Hepatocyte (in vitro differentiated cells): Measurements from ENCODE around the gene OLFM1. TPM values are rescaled to one million over a fixed set of nuclear protein-coding genes. Genes with fewer than 3 reads are reported as not detected.

Source experiments
- DNase-seq: peaks from one replicate; pipeline ENCODE4 v3.0.0-alpha.2; 2016; ENCODE audit warnings: low spot score
- H2AFZ ChIP-seq: fragments of 200-600 bp; sonication (generic); 2 replicates; pipeline ENCODE4 v1.6.0; 2016; ENCODE audit warnings: antibody characterized with exemption, mild to moderate bottlenecking
- H3K27ac ChIP-seq: fragments of 200-600 bp; sonication (generic); 2 replicates; pipeline ENCODE4 v1.5.1; 2016; ENCODE audit warnings: mild to moderate bottlenecking
- H3K27me3 ChIP-seq: fragments of 200-600 bp; sonication (generic); 2 replicates; pipeline ENCODE4 v1.6.1; 2016
- H3K36me3 ChIP-seq: fragments of 200-600 bp; sonication (generic); replicated peaks from 2 replicates; pipeline ENCODE4 v1.5.1; 2016; ENCODE audit warnings: low read depth; ENCODE audit not compliant: insufficient read depth
- H3K4me1 ChIP-seq: fragments of 200-600 bp; sonication (generic); 2 replicates; pipeline ENCODE4 v1.5.1; 2016; ENCODE audit warnings: mild to moderate bottlenecking, moderate library complexity; ENCODE audit not compliant: insufficient read depth
- H3K4me2 ChIP-seq: fragments of 200-600 bp; sonication (generic); 2 replicates; pipeline ENCODE4 v1.6.0; 2016
- H3K4me3 ChIP-seq: fragments of 200-600 bp; sonication (generic); 2 replicates; pipeline ENCODE4 v1.5.1; 2016; ENCODE audit warnings: mild to moderate bottlenecking
- H3K79me2 ChIP-seq: fragments of 200-600 bp; sonication (generic); 2 replicates; pipeline ENCODE4 v1.6.0; 2017; ENCODE audit warnings: mild to moderate bottlenecking
- H3K9me2 ChIP-seq: fragments of 200-600 bp; sonication (generic); replicated peaks from 2 replicates; pipeline ENCODE4 v1.6.0; 2017; ENCODE audit warnings: mild to moderate bottlenecking; ENCODE audit not compliant: insufficient read depth
- H3K9me3 ChIP-seq: fragments of 200-600 bp; sonication (generic); 2 replicates; pipeline ENCODE4 v1.5.1; 2016; ENCODE audit warnings: low read depth, mild to moderate bottlenecking
- H4K20me1 ChIP-seq: fragments of 200-600 bp; sonication (generic); 2 replicates; pipeline ENCODE4 v1.6.0; 2016; ENCODE audit warnings: mild to moderate bottlenecking; ENCODE audit not compliant: insufficient read depth, poor library complexity, severe bottlenecking
- EZH2 ChIP-seq: fragments of 200-600 bp; sonication (generic); IDR thresholded peaks from 2 replicates; pipeline ENCODE4 v1.6.1; 2016; ENCODE audit warnings: antibody characterized with exemption, mild to moderate bottlenecking, borderline replicate concordance
- EZH2phosphoT487 ChIP-seq: fragments of 200-600 bp; sonication (generic); IDR thresholded peaks from one replicate; pipeline ENCODE4 v1.6.1; 2018; ENCODE audit warnings: antibody characterized with exemption, mild to moderate bottlenecking, low read depth, moderate library complexity; ENCODE audit not compliant: unreplicated experiment, severe bottlenecking
- WGBS: methylation state at CpG from one replicate; pipeline ENCODE4 v1.1.6; 2016; ENCODE audit warnings: low lambda C conversion rate; ENCODE audit errors: missing lambda C conversion rate; 5-methylcytosine and 5-hydroxymethylcytosine counted together
- polyA plus RNA-seq: library from polyadenylated mRNA; unstranded; fragments of >200 nt; fragmentation: Nextera tagmentation; extraction: Ambion mirVana; gene quantifications from 2 replicates; pipeline ENCODE4 v1.2.1, GENCODE V29; 2016
- total RNA-seq: library from RNA; depleted of rRNA; stranded (reverse); fragments of >200 nt; gene quantifications from 2 replicates; pipeline ENCODE4 v1.2.3, GENCODE V29; 2014
- TF ChIP-seq, protein P1 (sequence below): fragments of 200-600 bp; sonication (generic); IDR thresholded peaks from 2 replicates; pipeline ENCODE4 v1.5.1; 2016; ENCODE audit warnings: antibody characterized with exemption, mild to moderate bottlenecking; ENCODE audit not compliant: poor library complexity

OLFM1 gene
- total and polyA plus RNA-seq, 2 experiments from 2014 or later: 0.94 to 4.8 TPM

DNA sequence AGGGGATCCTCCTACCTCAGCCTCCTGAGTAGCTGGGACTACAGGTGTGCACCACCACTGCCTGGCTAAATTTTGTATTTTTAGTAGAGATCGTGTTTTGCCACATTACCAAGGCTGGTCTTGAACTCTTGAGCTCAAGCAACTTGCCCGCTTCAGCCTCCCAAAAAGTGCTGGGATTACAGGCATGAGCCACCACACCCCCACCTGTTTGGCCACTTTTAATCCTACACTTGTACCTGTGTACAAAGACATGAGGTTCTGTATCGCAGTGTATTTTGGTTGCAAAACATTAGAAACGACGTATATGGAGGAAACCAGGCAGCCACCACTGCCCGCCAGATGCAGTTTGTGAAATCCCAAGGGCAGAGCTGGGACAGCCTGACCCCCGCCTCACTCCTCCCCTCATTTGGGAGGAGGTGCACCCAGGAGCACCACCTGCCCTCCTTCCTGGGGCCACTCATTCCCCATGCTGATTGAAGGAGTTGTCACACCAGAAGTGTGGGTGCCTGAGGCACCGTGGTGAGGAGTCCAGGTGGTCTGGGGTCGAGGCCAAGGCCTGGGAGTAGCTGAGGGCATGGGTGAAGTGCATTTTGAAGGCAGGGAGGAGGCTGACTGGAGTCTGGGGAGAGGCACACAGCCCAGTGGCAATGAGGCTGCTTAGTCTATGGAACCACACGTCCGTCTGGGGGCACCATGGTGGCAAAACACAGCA lies 39.3 kb upstream of the OLFM1 start:
- Histone ChIP-seq H3K4me2 (no peak overlapping the region), H3K4me1 (no peaks in the 10 kb centered on the region), H3K27ac (no peak overlapping the region), H2AFZ (no peak overlapping the region), H3K36me3 (no peaks in the 10 kb centered on the region), H3K4me3 (no peak overlapping the region), H4K20me1 (no peaks in the 10 kb centered on the region), H3K79me2 (no peaks in the 10 kb centered on the region), H3K27me3 (peaks cover 5% of the 10 kb centered on the region), H3K9me2 (no peaks in the 10 kb centered on the region), H3K9me3 (no peaks in the 10 kb centered on the region)
- TF ChIP-seq, protein P1, sequence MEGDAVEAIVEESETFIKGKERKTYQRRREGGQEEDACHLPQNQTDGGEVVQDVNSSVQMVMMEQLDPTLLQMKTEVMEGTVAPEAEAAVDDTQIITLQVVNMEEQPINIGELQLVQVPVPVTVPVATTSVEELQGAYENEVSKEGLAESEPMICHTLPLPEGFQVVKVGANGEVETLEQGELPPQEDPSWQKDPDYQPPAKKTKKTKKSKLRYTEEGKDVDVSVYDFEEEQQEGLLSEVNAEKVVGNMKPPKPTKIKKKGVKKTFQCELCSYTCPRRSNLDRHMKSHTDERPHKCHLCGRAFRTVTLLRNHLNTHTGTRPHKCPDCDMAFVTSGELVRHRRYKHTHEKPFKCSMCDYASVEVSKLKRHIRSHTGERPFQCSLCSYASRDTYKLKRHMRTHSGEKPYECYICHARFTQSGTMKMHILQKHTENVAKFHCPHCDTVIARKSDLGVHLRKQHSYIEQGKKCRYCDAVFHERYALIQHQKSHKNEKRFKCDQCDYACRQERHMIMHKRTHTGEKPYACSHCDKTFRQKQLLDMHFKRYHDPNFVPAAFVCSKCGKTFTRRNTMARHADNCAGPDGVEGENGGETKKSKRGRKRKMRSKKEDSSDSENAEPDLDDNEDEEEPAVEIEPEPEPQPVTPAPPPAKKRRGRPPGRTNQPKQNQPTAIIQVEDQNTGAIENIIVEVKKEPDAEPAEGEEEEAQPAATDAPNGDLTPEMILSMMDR: no peak
- TF ChIP-seq EZH2 (no peak), EZH2phosphoT487 (no peak)
- no peak for DNase-seq
- 78% methylated on average over 11 of the region's 11 CpGs for WGBS

DNA sequence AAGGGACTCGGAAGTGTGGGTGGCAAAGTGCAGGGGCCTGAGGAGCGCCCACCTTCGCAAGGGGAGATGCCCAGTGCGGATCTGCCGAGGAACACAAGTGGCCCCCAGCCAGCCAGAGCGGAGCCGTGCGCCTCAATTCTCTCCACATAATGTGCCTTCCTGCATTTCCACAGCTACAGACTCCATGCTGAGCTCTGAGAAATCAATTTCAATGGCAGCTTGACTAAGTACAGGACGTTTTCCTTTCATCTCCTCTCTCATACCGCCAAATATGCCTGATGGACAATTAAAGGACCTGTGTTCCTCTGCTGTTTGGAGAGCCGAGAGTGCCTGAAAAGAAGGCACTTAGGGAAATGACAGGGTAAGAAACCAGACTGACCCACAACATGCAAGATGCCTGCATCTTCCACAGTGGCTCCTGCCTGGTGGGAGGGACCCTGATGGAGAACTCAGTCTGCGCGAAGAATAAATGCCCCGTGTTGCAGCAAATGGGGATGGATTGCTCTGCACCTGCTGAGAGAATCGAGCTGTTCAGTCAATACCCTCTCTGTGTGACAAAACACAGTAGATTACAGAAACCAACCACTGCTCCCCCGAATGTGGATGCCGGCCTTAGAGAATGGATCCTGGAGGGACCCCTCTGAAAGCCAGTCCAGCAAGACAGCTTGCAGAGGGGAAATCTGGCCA lies 38.6 kb upstream of the OLFM1 start:
- Histone ChIP-seq H3K4me2 (no peak overlapping the region), H3K9me2 (no peaks in the 10 kb centered on the region), H4K20me1 (no peaks in the 10 kb centered on the region), H3K4me3 (no peak overlapping the region), H3K79me2 (no peaks in the 10 kb centered on the region), H3K9me3 (no peaks in the 10 kb centered on the region), H3K4me1 (no peaks in the 10 kb centered on the region), H3K27ac (no peak overlapping the region), H2AFZ (no peak overlapping the region), H3K36me3 (no peaks in the 10 kb centered on the region), H3K27me3 (peaks cover 5% of the 10 kb centered on the region)
- DNase-seq: no peak
- TF ChIP-seq, protein P1: no peak
- TF ChIP-seq EZH2phosphoT487: no peak
- no peak for TF ChIP-seq EZH2
- 82% methylated on average over 17 of the region's 17 CpGs for WGBS

DNA sequence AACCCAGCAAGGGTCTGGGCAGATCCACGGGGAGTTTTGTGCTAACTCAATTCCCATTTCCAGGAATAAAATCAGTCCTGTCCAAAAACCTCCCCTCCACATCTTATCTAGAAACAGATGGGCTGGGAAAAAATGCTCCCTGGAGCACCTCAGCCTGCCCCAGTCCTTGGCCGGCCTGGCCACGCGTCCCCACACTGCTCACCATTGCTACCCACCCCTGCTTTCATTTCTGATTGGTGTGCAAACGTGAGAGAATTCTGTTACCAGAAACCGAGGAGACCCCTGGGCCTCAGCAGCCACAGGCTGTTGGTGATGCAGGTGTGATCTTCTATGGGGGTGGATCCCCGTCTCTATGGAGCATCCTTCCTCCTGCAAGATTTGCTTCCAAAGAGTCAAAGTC lies 38.0 kb upstream of the OLFM1 start:
- Histone ChIP-seq H3K79me2 (no peaks in the 10 kb centered on the region), H3K27me3 (peaks cover 5% of the 10 kb centered on the region), H4K20me1 (no peaks in the 10 kb centered on the region), H3K27ac (no peak overlapping the region), H3K4me2 (no peak overlapping the region), H3K4me1 (no peaks in the 10 kb centered on the region), H3K36me3 (no peaks in the 10 kb centered on the region), H2AFZ (no peak overlapping the region), H3K9me2 (no peaks in the 10 kb centered on the region), H3K4me3 (no peak overlapping the region), H3K9me3 (no peaks in the 10 kb centered on the region)
- 77% methylated on average over 7 of the region's 7 CpGs for WGBS
- TF ChIP-seq EZH2phosphoT487 (no peak), EZH2 (no peak)
- TF ChIP-seq, protein P1: no peak
- DNase-seq: no peak
